NCI-H1694 (cell line): Measurements from ENCODE around the gene IGSF9.
A peak's percentile ranks its signal among the peaks of the same experiment; 100 is the strongest.

Source experiments
- DNase-seq: peaks from one replicate; lab custom pipeline; 2025; lab: John Stamatoyannopoulos, UW

Gene IGSF9

GRCh38 chr1:159945483-159946241 is at the start of gene IGSF9:
IGSF9 (minus strand) TSS chr1:159945613; CDS start chr1:159943454, 2,159 bp downstream.
- DNase-seq, result peak; percentile 84

GRCh38 chr1:159994896-159995295 is 49.5 kb upstream of the IGSF9 start:
- no peak for DNase-seq

- no peak for DNase-seq
These were observed 48.5 kb upstream of the IGSF9 start for GRCh38 chr1:159993911-159994310.

GRCh38 chr1:159992161-159992560 is 46.7 kb upstream of the IGSF9 start:
- no peak for DNase-seq

GRCh38 chr1:159991513-159991912 is 46.1 kb upstream of the IGSF9 start:
- DNase-seq, result no peak

- no peak for DNase-seq
These were observed 44.6 kb upstream of the IGSF9 start for GRCh38 chr1:159990005-159990404.

- no peak for DNase-seq
These were observed 44.2 kb upstream of the IGSF9 start for GRCh38 chr1:159989581-159989980.

- no peak for DNase-seq
These were observed 42.6 kb upstream of the IGSF9 start for GRCh38 chr1:159988006-159988405.

GRCh38 chr1:159987186-159987585 is 41.8 kb upstream of the IGSF9 start:
- no peak for DNase-seq

- no peak for DNase-seq
These were observed 41.1 kb upstream of the IGSF9 start for GRCh38 chr1:159986531-159986930.

- DNase-seq, result no peak
These were observed 40.7 kb upstream of the IGSF9 start for GRCh38 chr1:159986093-159986492.

- no peak for DNase-seq
These were observed 40.1 kb upstream of the IGSF9 start for GRCh38 chr1:159985473-159985872.

- DNase-seq, result no peak
These were observed 38.3 kb upstream of the IGSF9 start for GRCh38 chr1:159983681-159984080.

GRCh38 chr1:159982280-159982679 is 36.9 kb upstream of the IGSF9 start:
- no peak for DNase-seq

- no peak for DNase-seq
These were observed 36.1 kb upstream of the IGSF9 start for GRCh38 chr1:159981351-159982055.

GRCh38 chr1:159980786-159981185 is 35.4 kb upstream of the IGSF9 start:
- DNase-seq, result no peak

GRCh38 chr1:159980076-159980475 is 34.7 kb upstream of the IGSF9 start:
- DNase-seq, result no peak

GRCh38 chr1:159979257-159979656 is 33.8 kb upstream of the IGSF9 start:
- DNase-seq, result no peak

GRCh38 chr1:159978107-159978398 is 32.6 kb upstream of the IGSF9 start:
- no peak for DNase-seq

- no peak for DNase-seq
These were observed 32.1 kb upstream of the IGSF9 start for GRCh38 chr1:159977364-159978106.

GRCh38 chr1:159974350-159974965 is 29.0 kb upstream of the IGSF9 start:
- DNase-seq, result no peak

- no peak for DNase-seq
These were observed 28.0 kb upstream of the IGSF9 start for GRCh38 chr1:159973350-159973940.
